ENCODE results near the gene ARPC2. TPM values are rescaled to one million over a fixed set of nuclear protein-coding genes. Genes with fewer than 3 reads are reported as not detected.

ARPC2 gene
- total and polyA plus RNA-seq, 2 of the 13 experiments (the other 11 are each of a cell fraction or from before 2014, with no cell fraction given) = 168 to 303 TPM

DNA sequence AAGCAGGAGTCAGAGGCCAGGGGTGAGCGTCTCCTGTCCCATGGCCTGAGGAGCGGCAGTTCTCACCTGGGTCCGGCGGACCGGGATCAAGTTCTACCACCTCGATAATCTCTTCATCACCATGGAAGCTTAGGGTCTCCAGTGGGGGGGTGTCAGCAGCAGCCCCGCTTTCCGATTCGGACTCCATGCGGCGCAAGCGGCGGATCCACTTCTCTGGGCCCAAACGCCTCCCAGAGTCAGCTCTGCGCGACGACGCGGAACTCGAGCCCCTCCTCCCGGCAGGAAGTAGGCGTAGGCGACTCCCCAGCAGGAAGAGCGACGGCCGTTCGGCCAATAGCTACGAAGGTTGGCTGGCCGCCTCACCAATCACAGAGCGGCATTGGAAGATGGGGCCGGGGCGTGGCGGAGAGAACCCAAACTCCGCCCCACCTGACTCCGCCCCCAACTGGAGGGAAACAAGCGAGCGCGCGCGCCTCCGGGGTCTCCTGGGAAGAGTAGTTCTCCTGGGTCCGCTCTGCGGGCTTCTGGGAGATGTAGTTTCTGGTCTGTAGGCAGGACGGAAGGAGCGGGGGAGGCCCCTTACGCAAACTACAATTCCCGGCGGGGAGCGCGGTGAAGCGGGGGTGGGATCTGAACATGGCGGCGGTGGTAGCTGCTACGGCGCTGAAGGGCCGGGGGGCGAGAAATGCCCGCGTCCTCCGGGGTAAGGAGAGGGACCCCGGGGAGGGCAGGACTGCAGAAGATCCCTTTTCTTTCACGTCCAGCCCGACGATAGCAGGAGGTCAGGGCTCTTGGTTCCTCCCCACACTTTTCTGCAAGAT, 53.1 kb downstream of the ARPC2 start, which contains the start of the genes AAMP and PNKD (continued):
- TF ChIP-seq ZNF138 (CRISPR knock-in tag; IDR thresholded peaks at IDR 0.05; ENCODE audit: low read depth) (peak; percentile 37; the same call in 1 of the 2 replicates), ASH2L (IDR thresholded peaks at IDR 0.05; ENCODE audit: insufficient read length, low read depth, low read length) (peak; percentile 60), REPIN1 (CRISPR knock-in tag; IDR thresholded peaks at IDR 0.05; ENCODE audit: borderline replicate concordance, low read depth) (peak; percentile 27), ZNF256 (CRISPR knock-in tag; conservative IDR thresholded peaks at IDR 0.05) (peak; percentile 81; the same call in 1 of the 2 replicates), SSRP1 (CRISPR knock-in tag; IDR thresholded peaks at IDR 0.05) (no peak), TOE1 (CRISPR knock-in tag; IDR thresholded peaks at IDR 0.05) (no peak), PHF8 (CRISPR knock-in tag; IDR thresholded peaks at IDR 0.05) (peak; percentile 95), TGIF2 (CRISPR knock-in tag; IDR thresholded peaks at IDR 0.05) (no peak; the same call in 1 of the 2 replicates), CREB1 (IDR thresholded peaks at IDR 0.05) (peak; percentile 88), CREB1 (CRISPR knock-in tag; IDR thresholded peaks at IDR 0.05) (peak; percentile 90), MAFK (conservative IDR thresholded peaks at IDR 0.05 in 1 of 2, IDR thresholded peaks at IDR 0.05 in 1 of 2; ENCODE audit: low read length in 2 of 2) (no peak), TBX3 (IDR thresholded peaks at IDR 0.05; ENCODE audit: borderline replicate concordance) (no peak), ZNF451 (CRISPR knock-in tag; IDR thresholded peaks at IDR 0.05) (no peak; the same call in 1 of the 2 replicates), RELA (CRISPR knock-in tag; IDR thresholded peaks at IDR 0.05) (peak; percentile 64; the same call in 1 of the 2 replicates)
- TF ChIP-seq, protein P1, sequence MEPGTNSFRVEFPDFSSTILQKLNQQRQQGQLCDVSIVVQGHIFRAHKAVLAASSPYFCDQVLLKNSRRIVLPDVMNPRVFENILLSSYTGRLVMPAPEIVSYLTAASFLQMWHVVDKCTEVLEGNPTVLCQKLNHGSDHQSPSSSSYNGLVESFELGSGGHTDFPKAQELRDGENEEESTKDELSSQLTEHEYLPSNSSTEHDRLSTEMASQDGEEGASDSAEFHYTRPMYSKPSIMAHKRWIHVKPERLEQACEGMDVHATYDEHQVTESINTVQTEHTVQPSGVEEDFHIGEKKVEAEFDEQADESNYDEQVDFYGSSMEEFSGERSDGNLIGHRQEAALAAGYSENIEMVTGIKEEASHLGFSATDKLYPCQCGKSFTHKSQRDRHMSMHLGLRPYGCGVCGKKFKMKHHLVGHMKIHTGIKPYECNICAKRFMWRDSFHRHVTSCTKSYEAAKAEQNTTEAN (CRISPR knock-in tag; conservative IDR thresholded peaks at IDR 0.05) = peak; percentile 82
- TF ChIP-seq, protein P2, sequence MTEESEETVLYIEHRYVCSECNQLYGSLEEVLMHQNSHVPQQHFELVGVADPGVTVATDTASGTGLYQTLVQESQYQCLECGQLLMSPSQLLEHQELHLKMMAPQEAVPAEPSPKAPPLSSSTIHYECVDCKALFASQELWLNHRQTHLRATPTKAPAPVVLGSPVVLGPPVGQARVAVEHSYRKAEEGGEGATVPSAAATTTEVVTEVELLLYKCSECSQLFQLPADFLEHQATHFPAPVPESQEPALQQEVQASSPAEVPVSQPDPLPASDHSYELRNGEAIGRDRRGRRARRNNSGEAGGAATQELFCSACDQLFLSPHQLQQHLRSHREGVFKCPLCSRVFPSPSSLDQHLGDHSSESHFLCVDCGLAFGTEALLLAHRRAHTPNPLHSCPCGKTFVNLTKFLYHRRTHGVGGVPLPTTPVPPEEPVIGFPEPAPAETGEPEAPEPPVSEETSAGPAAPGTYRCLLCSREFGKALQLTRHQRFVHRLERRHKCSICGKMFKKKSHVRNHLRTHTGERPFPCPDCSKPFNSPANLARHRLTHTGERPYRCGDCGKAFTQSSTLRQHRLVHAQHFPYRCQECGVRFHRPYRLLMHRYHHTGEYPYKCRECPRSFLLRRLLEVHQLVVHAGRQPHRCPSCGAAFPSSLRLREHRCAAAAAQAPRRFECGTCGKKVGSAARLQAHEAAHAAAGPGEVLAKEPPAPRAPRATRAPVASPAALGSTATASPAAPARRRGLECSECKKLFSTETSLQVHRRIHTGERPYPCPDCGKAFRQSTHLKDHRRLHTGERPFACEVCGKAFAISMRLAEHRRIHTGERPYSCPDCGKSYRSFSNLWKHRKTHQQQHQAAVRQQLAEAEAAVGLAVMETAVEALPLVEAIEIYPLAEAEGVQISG (CRISPR knock-in tag; IDR thresholded peaks at IDR 0.05) = peak; percentile 93
- TF ChIP-seq, protein P3, sequence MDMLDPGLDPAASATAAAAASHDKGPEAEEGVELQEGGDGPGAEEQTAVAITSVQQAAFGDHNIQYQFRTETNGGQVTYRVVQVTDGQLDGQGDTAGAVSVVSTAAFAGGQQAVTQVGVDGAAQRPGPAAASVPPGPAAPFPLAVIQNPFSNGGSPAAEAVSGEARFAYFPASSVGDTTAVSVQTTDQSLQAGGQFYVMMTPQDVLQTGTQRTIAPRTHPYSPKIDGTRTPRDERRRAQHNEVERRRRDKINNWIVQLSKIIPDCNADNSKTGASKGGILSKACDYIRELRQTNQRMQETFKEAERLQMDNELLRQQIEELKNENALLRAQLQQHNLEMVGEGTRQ (IDR thresholded peaks at IDR 0.05; ENCODE audit: low read depth, low read length) = 0 out of 2 replicates have a peak, but pooled peaks have one; percentile 13
- TF ChIP-seq, protein P3 (CRISPR knock-in tag; IDR thresholded peaks at IDR 0.05; ENCODE audit: borderline replicate concordance) = peak; percentile 80; the same call in 1 of the 2 replicates
- TF ChIP-seq, protein P4, sequence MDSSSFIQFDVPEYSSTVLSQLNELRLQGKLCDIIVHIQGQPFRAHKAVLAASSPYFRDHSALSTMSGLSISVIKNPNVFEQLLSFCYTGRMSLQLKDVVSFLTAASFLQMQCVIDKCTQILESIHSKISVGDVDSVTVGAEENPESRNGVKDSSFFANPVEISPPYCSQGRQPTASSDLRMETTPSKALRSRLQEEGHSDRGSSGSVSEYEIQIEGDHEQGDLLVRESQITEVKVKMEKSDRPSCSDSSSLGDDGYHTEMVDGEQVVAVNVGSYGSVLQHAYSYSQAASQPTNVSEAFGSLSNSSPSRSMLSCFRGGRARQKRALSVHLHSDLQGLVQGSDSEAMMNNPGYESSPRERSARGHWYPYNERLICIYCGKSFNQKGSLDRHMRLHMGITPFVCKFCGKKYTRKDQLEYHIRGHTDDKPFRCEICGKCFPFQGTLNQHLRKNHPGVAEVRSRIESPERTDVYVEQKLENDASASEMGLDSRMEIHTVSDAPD (CRISPR knock-in tag; IDR thresholded peaks at IDR 0.05) = no peak
